K562 (cell line): ENCODE data around the gene FTH1. TPM values are rescaled to one million over a fixed set of nuclear protein-coding genes. Genes with fewer than 3 reads are reported as not detected.

Experiments used
- ARID1B ChIP-seq: fragments of 450-650 bp; IDR thresholded peaks from 2 replicates; pipeline ENCODE4 v1.6.1; 2016; ENCODE audit warnings: antibody characterized with exemption, mild to moderate bottlenecking, inconsistent platforms
- MYC ChIP-seq, 2 experiments: fragments of 250-450 bp in 1 of 2; sonication (Bioruptor Pico) in 1 of 2; IDR thresholded peaks; 2 replicates each; pipeline versions ENCODE4 v1.5.1 to v1.6.1; 2012 to 2021; ENCODE audit warnings: low read depth in 2 of 2, borderline replicate concordance in 1 of 2, improper control_type of control experiment in 1 of 2, low read length in 1 of 2, mild to moderate bottlenecking in 1 of 2, moderate library complexity in 1 of 2
- PML ChIP-seq: IDR thresholded peaks from 2 replicates; pipeline ENCODE4 v1.6.1; 2012; ENCODE audit warnings: low read length, inconsistent platforms
- ZNF143 ChIP-seq: sonication (generic); formaldehyde crosslinking; IDR thresholded peaks from 2 replicates; pipeline ENCODE4 v1.9.0; 2022; ENCODE audit warnings: mild to moderate bottlenecking, missing genetic modification reagents
- ZNF717 ChIP-seq: fragments of 250-450 bp; sonication (Bioruptor Pico); IDR thresholded peaks from 2 replicates; pipeline ENCODE4 v1.5.0; 2021
- polyA plus RNA-seq, 8 experiments: library from polyadenylated mRNA; depleted of rRNA in 4 of 8; stranded (reverse) in 5 of 8; unstranded in 3 of 8; fragments of >200 nt; fragmentation: Nextera tagmentation in 2 of 8; fragmentation: Illumina TruSeq in 1 of 8; extraction: Ambion mirVana in 2 of 8; extraction: Trizol in 1 of 8; gene quantifications; 2 replicates each; pipeline versions ENCODE4 v1.2.1 to v1.2.3, GENCODE V29; 2011 to 2014; ENCODE audit warnings: inconsistent platforms in 1 of 8, missing spikeins in 1 of 8
- total RNA-seq, 7 experiments: library from RNA; depleted of rRNA in 6 of 7; stranded (reverse); fragments of >200 nt in 6 of 7; fragmentation: Illumina TruSeq in 2 of 7; extraction: Trizol in 2 of 7; gene quantifications; 2 replicates each; pipeline versions ENCODE4 v1.2.1 to v1.2.3, GENCODE V29; 2011 to 2021; ENCODE audit warnings: low replicate concordance in 1 of 7
- TF ChIP-seq, protein P1 (sequence below): fragments of 250-450 bp; sonication (Bioruptor Pico); IDR thresholded peaks from 2 replicates; pipeline ENCODE4 v1.8.0; 2022; ENCODE audit warnings: inconsistent platforms, mild to moderate bottlenecking, moderate library complexity, borderline replicate concordance
- TF ChIP-seq, protein P2 (sequence below): fragments of 450-650 bp; IDR thresholded peaks from 2 replicates; pipeline ENCODE4 v1.6.1; 2016; ENCODE audit warnings: mild to moderate bottlenecking, moderate library complexity
- TF ChIP-seq, protein P3 (sequence below): fragments of 250-450 bp; sonication (Bioruptor Pico); IDR thresholded peaks from 2 replicates; pipeline ENCODE4 v1.5.0; 2022; ENCODE audit warnings: mild to moderate bottlenecking

The FTH1 gene
- total and polyA plus RNA-seq, 9 of the 15 experiments (the other 6 are each of a cell fraction or from before 2014, with no cell fraction given): 370 to 3,146 (median 802) TPM

DNA sequence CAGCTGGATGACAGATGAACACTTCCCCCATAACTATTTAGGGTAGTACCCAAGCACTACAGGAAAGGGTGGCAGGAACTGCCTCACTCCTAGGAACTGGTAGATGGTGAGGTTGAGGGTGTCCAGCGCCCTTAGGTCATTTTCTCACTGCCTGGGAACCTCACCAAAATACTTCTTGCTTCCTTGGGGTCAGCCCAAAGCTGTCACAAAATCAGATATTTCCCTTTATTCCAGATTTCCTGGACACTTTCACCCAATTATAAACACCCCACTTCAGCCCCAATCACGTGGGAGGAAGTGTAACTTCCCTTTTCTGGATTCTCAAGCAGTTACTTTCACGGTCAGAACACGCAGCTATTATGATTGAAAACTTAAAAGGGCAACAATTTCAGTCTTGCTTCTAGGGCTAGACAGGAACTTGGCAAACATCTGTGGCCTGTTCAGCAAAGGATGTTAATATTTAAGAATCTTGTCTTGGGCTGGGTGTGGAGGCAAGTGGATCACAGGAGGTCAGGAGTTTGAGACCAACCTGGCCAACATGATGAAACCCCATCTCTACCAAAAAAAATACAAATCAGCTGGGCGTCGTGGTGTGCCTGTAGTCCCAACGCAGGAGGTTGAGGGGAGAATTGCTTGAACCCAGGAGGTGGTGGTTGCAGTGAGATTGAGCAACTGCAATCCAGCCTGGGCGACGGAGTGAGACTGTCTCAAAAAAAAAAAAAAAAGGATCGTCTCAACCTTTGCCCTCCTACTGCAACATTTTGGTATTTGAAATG lies 4.0 kb downstream of the FTH1 start (continued):
- TF ChIP-seq, protein P1, sequence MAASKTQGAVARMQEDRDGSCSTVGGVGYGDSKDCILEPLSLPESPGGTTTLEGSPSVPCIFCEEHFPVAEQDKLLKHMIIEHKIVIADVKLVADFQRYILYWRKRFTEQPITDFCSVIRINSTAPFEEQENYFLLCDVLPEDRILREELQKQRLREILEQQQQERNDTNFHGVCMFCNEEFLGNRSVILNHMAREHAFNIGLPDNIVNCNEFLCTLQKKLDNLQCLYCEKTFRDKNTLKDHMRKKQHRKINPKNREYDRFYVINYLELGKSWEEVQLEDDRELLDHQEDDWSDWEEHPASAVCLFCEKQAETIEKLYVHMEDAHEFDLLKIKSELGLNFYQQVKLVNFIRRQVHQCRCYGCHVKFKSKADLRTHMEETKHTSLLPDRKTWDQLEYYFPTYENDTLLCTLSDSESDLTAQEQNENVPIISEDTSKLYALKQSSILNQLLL (CRISPR knock-in tag): no peak
- TF ChIP-seq ZNF143 (0 out of 2 replicates have a peak, but pooled peaks have one; percentile 11), ZNF717 (CRISPR knock-in tag) (peak; percentile 65), MYC (IDR thresholded peaks at IDR 0.05; ENCODE audit: low read depth, low read length) (peak; percentile 65; the same call in 1 of the 2 replicates), MYC (CRISPR knock-in tag; IDR thresholded peaks at IDR 0.05; ENCODE audit: borderline replicate concordance, low read depth) (peak; percentile 86), PML (peak; percentile 85), ARID1B (no peak; the same call in 1 of the 2 replicates)
- TF ChIP-seq, protein P2, sequence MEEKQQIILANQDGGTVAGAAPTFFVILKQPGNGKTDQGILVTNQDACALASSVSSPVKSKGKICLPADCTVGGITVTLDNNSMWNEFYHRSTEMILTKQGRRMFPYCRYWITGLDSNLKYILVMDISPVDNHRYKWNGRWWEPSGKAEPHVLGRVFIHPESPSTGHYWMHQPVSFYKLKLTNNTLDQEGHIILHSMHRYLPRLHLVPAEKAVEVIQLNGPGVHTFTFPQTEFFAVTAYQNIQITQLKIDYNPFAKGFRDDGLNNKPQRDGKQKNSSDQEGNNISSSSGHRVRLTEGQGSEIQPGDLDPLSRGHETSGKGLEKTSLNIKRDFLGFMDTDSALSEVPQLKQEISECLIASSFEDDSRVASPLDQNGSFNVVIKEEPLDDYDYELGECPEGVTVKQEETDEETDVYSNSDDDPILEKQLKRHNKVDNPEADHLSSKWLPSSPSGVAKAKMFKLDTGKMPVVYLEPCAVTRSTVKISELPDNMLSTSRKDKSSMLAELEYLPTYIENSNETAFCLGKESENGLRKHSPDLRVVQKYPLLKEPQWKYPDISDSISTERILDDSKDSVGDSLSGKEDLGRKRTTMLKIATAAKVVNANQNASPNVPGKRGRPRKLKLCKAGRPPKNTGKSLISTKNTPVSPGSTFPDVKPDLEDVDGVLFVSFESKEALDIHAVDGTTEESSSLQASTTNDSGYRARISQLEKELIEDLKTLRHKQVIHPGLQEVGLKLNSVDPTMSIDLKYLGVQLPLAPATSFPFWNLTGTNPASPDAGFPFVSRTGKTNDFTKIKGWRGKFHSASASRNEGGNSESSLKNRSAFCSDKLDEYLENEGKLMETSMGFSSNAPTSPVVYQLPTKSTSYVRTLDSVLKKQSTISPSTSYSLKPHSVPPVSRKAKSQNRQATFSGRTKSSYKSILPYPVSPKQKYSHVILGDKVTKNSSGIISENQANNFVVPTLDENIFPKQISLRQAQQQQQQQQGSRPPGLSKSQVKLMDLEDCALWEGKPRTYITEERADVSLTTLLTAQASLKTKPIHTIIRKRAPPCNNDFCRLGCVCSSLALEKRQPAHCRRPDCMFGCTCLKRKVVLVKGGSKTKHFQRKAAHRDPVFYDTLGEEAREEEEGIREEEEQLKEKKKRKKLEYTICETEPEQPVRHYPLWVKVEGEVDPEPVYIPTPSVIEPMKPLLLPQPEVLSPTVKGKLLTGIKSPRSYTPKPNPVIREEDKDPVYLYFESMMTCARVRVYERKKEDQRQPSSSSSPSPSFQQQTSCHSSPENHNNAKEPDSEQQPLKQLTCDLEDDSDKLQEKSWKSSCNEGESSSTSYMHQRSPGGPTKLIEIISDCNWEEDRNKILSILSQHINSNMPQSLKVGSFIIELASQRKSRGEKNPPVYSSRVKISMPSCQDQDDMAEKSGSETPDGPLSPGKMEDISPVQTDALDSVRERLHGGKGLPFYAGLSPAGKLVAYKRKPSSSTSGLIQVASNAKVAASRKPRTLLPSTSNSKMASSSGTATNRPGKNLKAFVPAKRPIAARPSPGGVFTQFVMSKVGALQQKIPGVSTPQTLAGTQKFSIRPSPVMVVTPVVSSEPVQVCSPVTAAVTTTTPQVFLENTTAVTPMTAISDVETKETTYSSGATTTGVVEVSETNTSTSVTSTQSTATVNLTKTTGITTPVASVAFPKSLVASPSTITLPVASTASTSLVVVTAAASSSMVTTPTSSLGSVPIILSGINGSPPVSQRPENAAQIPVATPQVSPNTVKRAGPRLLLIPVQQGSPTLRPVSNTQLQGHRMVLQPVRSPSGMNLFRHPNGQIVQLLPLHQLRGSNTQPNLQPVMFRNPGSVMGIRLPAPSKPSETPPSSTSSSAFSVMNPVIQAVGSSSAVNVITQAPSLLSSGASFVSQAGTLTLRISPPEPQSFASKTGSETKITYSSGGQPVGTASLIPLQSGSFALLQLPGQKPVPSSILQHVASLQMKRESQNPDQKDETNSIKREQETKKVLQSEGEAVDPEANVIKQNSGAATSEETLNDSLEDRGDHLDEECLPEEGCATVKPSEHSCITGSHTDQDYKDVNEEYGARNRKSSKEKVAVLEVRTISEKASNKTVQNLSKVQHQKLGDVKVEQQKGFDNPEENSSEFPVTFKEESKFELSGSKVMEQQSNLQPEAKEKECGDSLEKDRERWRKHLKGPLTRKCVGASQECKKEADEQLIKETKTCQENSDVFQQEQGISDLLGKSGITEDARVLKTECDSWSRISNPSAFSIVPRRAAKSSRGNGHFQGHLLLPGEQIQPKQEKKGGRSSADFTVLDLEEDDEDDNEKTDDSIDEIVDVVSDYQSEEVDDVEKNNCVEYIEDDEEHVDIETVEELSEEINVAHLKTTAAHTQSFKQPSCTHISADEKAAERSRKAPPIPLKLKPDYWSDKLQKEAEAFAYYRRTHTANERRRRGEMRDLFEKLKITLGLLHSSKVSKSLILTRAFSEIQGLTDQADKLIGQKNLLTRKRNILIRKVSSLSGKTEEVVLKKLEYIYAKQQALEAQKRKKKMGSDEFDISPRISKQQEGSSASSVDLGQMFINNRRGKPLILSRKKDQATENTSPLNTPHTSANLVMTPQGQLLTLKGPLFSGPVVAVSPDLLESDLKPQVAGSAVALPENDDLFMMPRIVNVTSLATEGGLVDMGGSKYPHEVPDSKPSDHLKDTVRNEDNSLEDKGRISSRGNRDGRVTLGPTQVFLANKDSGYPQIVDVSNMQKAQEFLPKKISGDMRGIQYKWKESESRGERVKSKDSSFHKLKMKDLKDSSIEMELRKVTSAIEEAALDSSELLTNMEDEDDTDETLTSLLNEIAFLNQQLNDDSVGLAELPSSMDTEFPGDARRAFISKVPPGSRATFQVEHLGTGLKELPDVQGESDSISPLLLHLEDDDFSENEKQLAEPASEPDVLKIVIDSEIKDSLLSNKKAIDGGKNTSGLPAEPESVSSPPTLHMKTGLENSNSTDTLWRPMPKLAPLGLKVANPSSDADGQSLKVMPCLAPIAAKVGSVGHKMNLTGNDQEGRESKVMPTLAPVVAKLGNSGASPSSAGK: peak; percentile 40
- TF ChIP-seq, protein P3, sequence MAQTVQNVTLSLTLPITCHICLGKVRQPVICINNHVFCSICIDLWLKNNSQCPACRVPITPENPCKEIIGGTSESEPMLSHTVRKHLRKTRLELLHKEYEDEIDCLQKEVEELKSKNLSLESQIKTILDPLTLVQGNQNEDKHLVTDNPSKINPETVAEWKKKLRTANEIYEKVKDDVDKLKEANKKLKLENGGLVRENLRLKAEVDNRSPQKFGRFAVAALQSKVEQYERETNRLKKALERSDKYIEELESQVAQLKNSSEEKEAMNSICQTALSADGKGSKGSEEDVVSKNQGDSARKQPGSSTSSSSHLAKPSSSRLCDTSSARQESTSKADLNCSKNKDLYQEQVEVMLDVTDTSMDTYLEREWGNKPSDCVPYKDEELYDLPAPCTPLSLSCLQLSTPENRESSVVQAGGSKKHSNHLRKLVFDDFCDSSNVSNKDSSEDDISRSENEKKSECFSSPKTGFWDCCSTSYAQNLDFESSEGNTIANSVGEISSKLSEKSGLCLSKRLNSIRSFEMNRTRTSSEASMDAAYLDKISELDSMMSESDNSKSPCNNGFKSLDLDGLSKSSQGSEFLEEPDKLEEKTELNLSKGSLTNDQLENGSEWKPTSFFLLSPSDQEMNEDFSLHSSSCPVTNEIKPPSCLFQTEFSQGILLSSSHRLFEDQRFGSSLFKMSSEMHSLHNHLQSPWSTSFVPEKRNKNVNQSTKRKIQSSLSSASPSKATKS (CRISPR knock-in tag): peak; percentile 87; the same call in 1 of the 2 replicates
